Glutamatergic neuron (in vitro differentiated cells): ENCODE results near the gene IGFBPL1. TPM values are rescaled to one million over a fixed set of nuclear protein-coding genes. Genes with fewer than 3 reads are reported as not detected.

Experiments used
- DNase-seq: peaks from one replicate; pipeline ENCODE4 v3.0.0; 2022
- H3K27ac Mint-ChIP-seq: one replicate; pipeline ENCODE4 v1.8.0; 2020; ENCODE audit warnings: mild to moderate bottlenecking, mixed read lengths, inconsistent platforms; ENCODE audit not compliant: unreplicated experiment
- H3K27me3 Mint-ChIP-seq: one replicate; pipeline ENCODE4 v1.8.0; 2020; ENCODE audit warnings: mild to moderate bottlenecking, moderate library complexity, mixed read lengths, inconsistent platforms; ENCODE audit not compliant: unreplicated experiment
- H3K36me3 Mint-ChIP-seq: one replicate; pipeline ENCODE4 v1.8.0; 2020; ENCODE audit warnings: mild to moderate bottlenecking, mixed read lengths, inconsistent platforms; ENCODE audit not compliant: unreplicated experiment
- H3K4me1 Mint-ChIP-seq: one replicate; pipeline ENCODE4 v1.8.0; 2020; ENCODE audit warnings: mild to moderate bottlenecking, low read depth, mixed read lengths, inconsistent platforms; ENCODE audit not compliant: unreplicated experiment
- H3K4me3 Mint-ChIP-seq: one replicate; pipeline ENCODE4 v1.8.0; 2020; ENCODE audit warnings: mild to moderate bottlenecking, mixed read lengths, inconsistent platforms; ENCODE audit not compliant: unreplicated experiment
- H3K9me3 Mint-ChIP-seq: one replicate; pipeline ENCODE4 v1.8.0; 2020; ENCODE audit warnings: mild to moderate bottlenecking, moderate library complexity, mixed read lengths, inconsistent platforms; ENCODE audit not compliant: unreplicated experiment
- total RNA-seq: library from RNA; stranded (reverse); fragmentation: NEBNext Ultra II Directional; extraction: Animal tissue kit (Norgen Biotek cat#: 25700); gene quantifications from one replicate; pipeline ENCODE4 v1.2.1, GENCODE V29; 2021; ENCODE audit not compliant: unreplicated experiment
- TF ChIP-seq, protein P1 (sequence below): fragments of 200-600 bp; sonication (generic); IDR thresholded peaks from one replicate; pipeline ENCODE4 v1.5.0; 2021; ENCODE audit not compliant: partially characterized antibody, unreplicated experiment

IGFBPL1 gene
- total RNA-seq, 1 donor from 2014 or later = 590 TPM

- peaks cover 52% of the 10 kb centered on the region for H3K4me1 Mint-ChIP-seq
- TF ChIP-seq, protein P1, sequence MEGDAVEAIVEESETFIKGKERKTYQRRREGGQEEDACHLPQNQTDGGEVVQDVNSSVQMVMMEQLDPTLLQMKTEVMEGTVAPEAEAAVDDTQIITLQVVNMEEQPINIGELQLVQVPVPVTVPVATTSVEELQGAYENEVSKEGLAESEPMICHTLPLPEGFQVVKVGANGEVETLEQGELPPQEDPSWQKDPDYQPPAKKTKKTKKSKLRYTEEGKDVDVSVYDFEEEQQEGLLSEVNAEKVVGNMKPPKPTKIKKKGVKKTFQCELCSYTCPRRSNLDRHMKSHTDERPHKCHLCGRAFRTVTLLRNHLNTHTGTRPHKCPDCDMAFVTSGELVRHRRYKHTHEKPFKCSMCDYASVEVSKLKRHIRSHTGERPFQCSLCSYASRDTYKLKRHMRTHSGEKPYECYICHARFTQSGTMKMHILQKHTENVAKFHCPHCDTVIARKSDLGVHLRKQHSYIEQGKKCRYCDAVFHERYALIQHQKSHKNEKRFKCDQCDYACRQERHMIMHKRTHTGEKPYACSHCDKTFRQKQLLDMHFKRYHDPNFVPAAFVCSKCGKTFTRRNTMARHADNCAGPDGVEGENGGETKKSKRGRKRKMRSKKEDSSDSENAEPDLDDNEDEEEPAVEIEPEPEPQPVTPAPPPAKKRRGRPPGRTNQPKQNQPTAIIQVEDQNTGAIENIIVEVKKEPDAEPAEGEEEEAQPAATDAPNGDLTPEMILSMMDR = no peak
- H3K27me3 Mint-ChIP-seq = peaks cover 28% of the 10 kb centered on the region
- H3K9me3 Mint-ChIP-seq = peaks cover 24% of the 10 kb centered on the region
- peak; percentile 50 for DNase-seq
- H3K36me3 Mint-ChIP-seq = peaks cover 3% of the 10 kb centered on the region
- H3K4me3 Mint-ChIP-seq = peak overlapping the region; percentile 92
- H3K27ac Mint-ChIP-seq = peak overlapping the region; percentile 100
These were observed 1.5 kb downstream of the IGFBPL1 start for GRCh38 chr9:38422555-38423260.

- Mint-ChIP-seq H3K9me3 (peaks cover 27% of the 10 kb centered on the region), H3K4me1 (peaks cover 49% of the 10 kb centered on the region), H3K4me3 (peak overlapping the region; percentile 92), H3K27ac (peak overlapping the region; percentile 100), H3K36me3 (no peaks in the 10 kb centered on the region), H3K27me3 (peaks cover 26% of the 10 kb centered on the region)
- TF ChIP-seq, protein P1 = no peak
- peak; percentile 68 for DNase-seq
These were observed 2.6 kb downstream of the IGFBPL1 start for GRCh38 chr9:38421498-38422211.

GRCh38 chr9:38419181-38419580 is 5.1 kb downstream of the IGFBPL1 start:
- DNase-seq = no peak
- peaks cover 33% of the 10 kb centered on the region for H3K9me3 Mint-ChIP-seq
- peaks cover 36% of the 10 kb centered on the region for H3K27me3 Mint-ChIP-seq
- peak overlapping the region; percentile 100 for H3K27ac Mint-ChIP-seq
- H3K4me1 Mint-ChIP-seq = peaks cover 58% of the 10 kb centered on the region
- H3K4me3 Mint-ChIP-seq = peak overlapping the region; percentile 92
- no peaks in the 10 kb centered on the region for H3K36me3 Mint-ChIP-seq
- TF ChIP-seq, protein P1 = no peak

DNA sequence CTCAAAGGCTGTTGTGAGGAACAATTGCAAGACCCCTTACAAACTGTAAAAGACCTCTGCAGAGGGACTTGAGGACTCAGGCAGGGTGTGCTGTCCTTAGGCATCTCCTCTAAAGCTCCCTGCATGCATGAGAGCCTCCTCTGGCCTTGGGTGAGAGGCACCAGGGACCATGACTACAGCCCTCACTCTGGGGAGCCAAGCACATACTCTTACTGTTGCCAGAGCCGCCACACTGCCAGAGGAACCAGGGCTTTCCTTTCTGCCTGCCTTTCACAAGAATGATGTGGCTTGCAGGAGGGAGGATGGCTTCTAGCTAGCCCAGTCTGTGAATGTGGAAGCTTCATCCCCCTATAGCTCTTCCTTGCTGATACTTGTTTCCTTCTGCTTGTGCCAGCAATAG is 5.9 kb downstream of the IGFBPL1 start:
- Mint-ChIP-seq H3K36me3 (peaks cover 2% of the 10 kb centered on the region), H3K27me3 (peaks cover 38% of the 10 kb centered on the region), H3K4me3 (peak overlapping the region; percentile 92), H3K4me1 (peaks cover 65% of the 10 kb centered on the region), H3K9me3 (peaks cover 37% of the 10 kb centered on the region), H3K27ac (peak overlapping the region; percentile 100)
- TF ChIP-seq, protein P1 = no peak
- DNase-seq = no peak
